SK-N-SH treated with all-trans-retinoic acid at 6 μM for 48 hours (cell line): ENCODE results near the gene ADD1.

ENCODE experiments used
- ARNTL ChIP-seq: fragments of 450-650 bp; formaldehyde crosslinking; IDR thresholded peaks from 2 replicates; pipeline ENCODE4 v1.5.0; 2020; ENCODE audit warnings: low read depth, mild to moderate bottlenecking, moderate library complexity, borderline replicate concordance
- ZFP30 ChIP-seq: fragments of 450-650 bp; formaldehyde crosslinking; IDR thresholded peaks from 2 replicates; pipeline ENCODE4 v1.5.0; 2022; ENCODE audit warnings: mild to moderate bottlenecking, moderate library complexity
- ZNF565 ChIP-seq: fragments of 450-650 bp; formaldehyde crosslinking; conservative IDR thresholded peaks from 2 replicates; pipeline ENCODE4 v1.5.0; 2020; ENCODE audit warnings: low read depth, mild to moderate bottlenecking, moderate library complexity
- TF ChIP-seq, protein P1 (sequence below): fragments of 250-450 bp; sonication (Bioruptor Pico); IDR thresholded peaks from 2 replicates; pipeline ENCODE4 v1.5.1; 2021; ENCODE audit warnings: mild to moderate bottlenecking, moderate library complexity

DNA sequence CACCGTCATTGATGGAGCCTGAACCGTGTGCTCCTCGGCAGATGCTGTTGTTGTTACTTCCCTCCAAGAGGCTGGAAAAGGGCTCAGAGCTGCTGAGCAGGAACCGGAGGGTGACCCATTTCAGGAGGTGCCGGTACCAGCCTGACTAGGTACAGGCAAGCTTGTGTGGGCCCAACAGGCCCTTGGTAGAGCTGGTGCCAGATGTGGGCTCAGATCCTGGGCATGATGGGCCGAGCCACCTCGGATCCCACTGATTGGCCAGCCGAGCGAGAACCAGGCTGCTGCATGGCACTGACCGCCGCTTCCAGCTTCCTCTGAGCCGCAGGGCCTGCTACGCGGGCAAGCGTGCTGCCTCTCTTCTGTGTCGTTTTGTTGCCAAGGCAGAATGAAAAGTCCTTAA is 85.8 kb downstream of the ADD1 start:
- TF ChIP-seq ARNTL (CRISPR knock-in tag), result no peak
- no peak for TF ChIP-seq ZFP30 (CRISPR knock-in tag)
- TF ChIP-seq, protein P1, sequence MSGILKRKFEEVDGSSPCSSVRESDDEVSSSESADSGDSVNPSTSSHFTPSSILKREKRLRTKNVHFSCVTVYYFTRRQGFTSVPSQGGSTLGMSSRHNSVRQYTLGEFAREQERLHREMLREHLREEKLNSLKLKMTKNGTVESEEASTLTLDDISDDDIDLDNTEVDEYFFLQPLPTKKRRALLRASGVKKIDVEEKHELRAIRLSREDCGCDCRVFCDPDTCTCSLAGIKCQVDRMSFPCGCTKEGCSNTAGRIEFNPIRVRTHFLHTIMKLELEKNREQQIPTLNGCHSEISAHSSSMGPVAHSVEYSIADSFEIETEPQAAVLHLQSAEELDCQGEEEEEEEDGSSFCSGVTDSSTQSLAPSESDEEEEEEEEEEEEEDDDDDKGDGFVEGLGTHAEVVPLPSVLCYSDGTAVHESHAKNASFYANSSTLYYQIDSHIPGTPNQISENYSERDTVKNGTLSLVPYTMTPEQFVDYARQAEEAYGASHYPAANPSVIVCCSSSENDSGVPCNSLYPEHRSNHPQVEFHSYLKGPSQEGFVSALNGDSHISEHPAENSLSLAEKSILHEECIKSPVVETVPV (CRISPR knock-in tag), result no peak
- no peak for TF ChIP-seq ZNF565 (CRISPR knock-in tag)
